GM12878 (cell line): Measurements from ENCODE around the gene TTC23L. TPM values are rescaled to one million over a fixed set of nuclear protein-coding genes. Genes with fewer than 3 reads are reported as not detected.

Source experiments
- ATAC-seq: fragments of 200-7000 bp; cut with Tn5 transposase; 3 replicates; pipeline ENCODE4 v1.9.1; 2020; ENCODE audit warnings: mild to moderate bottlenecking, moderate library complexity
- BruUV-seq: library from RNA; stranded (reverse); fragments of 400-500 nt; replicated peaks from 2 replicates; lab custom pipeline; 2021; lab: Mats Ljungman, UMichigan
- CTCF ChIA-PET: fragments of 300-600 bp; sonication (Branson Sonifier 250); formaldehyde crosslinking; extraction: SDS; loops from one replicate; lab custom pipeline; 2021; ENCODE audit warnings: inconsistent platforms; lab: Yijun Ruan, JAX
- POLR2A ChIA-PET: fragments of 350-600 bp; formaldehyde crosslinking; extraction: SDS; loops from one replicate; lab custom pipeline; 2021; ENCODE audit warnings: inconsistent platforms; lab: Charles Lee
- RAD21 ChIA-PET: fragments of 300-600 bp; sonication (Branson Sonifier 250); formaldehyde crosslinking; loops from one replicate; lab custom pipeline; 2023; ENCODE audit warnings: antibody characterized with exemption; ENCODE audit not compliant: unreplicated experiment; lab: Charles Lee
- SMC1A ChIA-PET: fragments of 300-600 bp; sonication (Branson Sonifier 250); formaldehyde crosslinking; loops from one replicate; lab custom pipeline; 2023; ENCODE audit not compliant: unreplicated experiment, uncharacterized antibody; lab: Charles Lee
- DNase-seq: peaks from one replicate; pipeline ENCODE4 v3.0.0-alpha.2; 2011; ENCODE audit warnings: low read depth, low spot score
- FAIRE-seq: peaks from 3 replicates; lab custom pipeline; 2011; peaks lifted over from hg19 to GRCh38; lab: Jason Lieb, UNC
- H2AFZ ChIP-seq: 2 replicates; pipeline ENCODE4 v1.6.0; 2011; ENCODE audit warnings: low read depth, low read length, control low read depth; ENCODE audit not compliant: control insufficient read depth
- H3K27ac ChIP-seq: 2 replicates; pipeline ENCODE4 v1.5.1; 2011; ENCODE audit warnings: control low read depth; ENCODE audit not compliant: control insufficient read depth, insufficient read depth
- H3K27me3 ChIP-seq, 2 experiments: replicated peaks in 1 of 2; 2 replicates each; pipeline versions ENCODE4 v1.6.0 to v1.6.1; 2011; ENCODE audit warnings: low read length in 1 of 2; ENCODE audit not compliant: control insufficient read depth in 2 of 2, insufficient read depth in 2 of 2
- H3K36me3 ChIP-seq, 2 experiments: 2 replicates each; pipeline ENCODE4 v1.5.1; 2011; ENCODE audit warnings: low read length in 1 of 2; ENCODE audit not compliant: control insufficient read depth in 2 of 2, insufficient read depth in 2 of 2
- H3K4me1 ChIP-seq: 2 replicates; pipeline ENCODE4 v1.6.1; 2011; ENCODE audit warnings: mild to moderate bottlenecking, low read length, moderate library complexity, mixed read lengths; ENCODE audit not compliant: control insufficient read depth, insufficient read depth
- H3K4me2 ChIP-seq: 2 replicates; pipeline ENCODE4 v1.6.0; 2011; ENCODE audit warnings: control low read depth; ENCODE audit not compliant: control insufficient read depth, insufficient read depth
- H3K4me3 ChIP-seq: fragments of 200-600 bp; sonication (generic); 2 replicates; pipeline ENCODE4 v1.5.1; 2016
- H3K79me2 ChIP-seq: 2 replicates; pipeline ENCODE4 v1.6.0; 2011; ENCODE audit warnings: low read length; ENCODE audit not compliant: control insufficient read depth, insufficient read depth
- H3K9ac ChIP-seq: 2 replicates; pipeline ENCODE4 v1.8.0; 2011; ENCODE audit warnings: low read length, control low read depth, mixed read lengths; ENCODE audit not compliant: control insufficient read depth, insufficient read depth
- H3K9me3 ChIP-seq: replicated peaks from 3 replicates; pipeline ENCODE4 v1.5.1; 2011; ENCODE audit warnings: mild to moderate bottlenecking, low read length; ENCODE audit not compliant: control insufficient read depth, insufficient read depth
- H4K20me1 ChIP-seq: 2 replicates; pipeline ENCODE4 v1.6.0; 2011; ENCODE audit not compliant: control insufficient read depth, insufficient read depth
- CBX3 ChIP-seq: fragments of 200-600 bp; sonication (generic); IDR thresholded peaks from 2 replicates; pipeline ENCODE4 v1.6.1; 2016; ENCODE audit warnings: low read depth, borderline replicate concordance
- CREB1 ChIP-seq: IDR thresholded peaks from 2 replicates; pipeline ENCODE4 v1.6.1; 2012; ENCODE audit warnings: low read depth, mild to moderate bottlenecking, inconsistent platforms
- CREM ChIP-seq: IDR thresholded peaks from 2 replicates; pipeline ENCODE4 v1.6.1; 2014; ENCODE audit warnings: antibody characterized with exemption, low read depth
- CUX1 ChIP-seq: IDR thresholded peaks from 2 replicates; pipeline ENCODE4 v1.6.1; 2012; ENCODE audit warnings: improper control_type of control experiment, low read depth, low read length; ENCODE audit not compliant: insufficient replicate concordance
- EP300 ChIP-seq, 2 experiments: fragments of 150-350 bp in 1 of 2; IDR thresholded peaks; 2 replicates each; pipeline ENCODE4 v1.6.1; 2011 to 2012; ENCODE audit warnings: low read depth in 2 of 2, low read length in 2 of 2, borderline replicate concordance in 1 of 2, improper control_type of control experiment in 1 of 2, inconsistent platforms in 1 of 2; ENCODE audit not compliant: control insufficient read depth in 1 of 2
- MAX ChIP-seq: IDR thresholded peaks from 2 replicates; pipeline ENCODE4 v1.6.1; 2012; ENCODE audit warnings: low read depth, low read length, improper control_type of control experiment
- MLLT1 ChIP-seq: fragments of 450-650 bp; IDR thresholded peaks from 2 replicates; pipeline ENCODE4 v1.6.1; 2016; ENCODE audit warnings: mild to moderate bottlenecking
- ZBTB4 ChIP-seq: fragments of 450-650 bp; formaldehyde crosslinking; IDR thresholded peaks from 2 replicates; pipeline ENCODE4 v1.4.0; 2022; ENCODE audit warnings: mild to moderate bottlenecking, moderate library complexity
- ZNF274 ChIP-seq: IDR thresholded peaks from one replicate; pipeline ENCODE4 v1.8.0; 2011; ENCODE audit not compliant: insufficient read length, insufficient read depth
- ZNF384 ChIP-seq: IDR thresholded peaks from 2 replicates; pipeline ENCODE4 v1.6.1; 2012; ENCODE audit warnings: low read depth, mild to moderate bottlenecking, low read length, improper control_type of control experiment, borderline replicate concordance
- ZZZ3 ChIP-seq: IDR thresholded peaks from 2 replicates; pipeline ENCODE4 v1.6.1; 2011; ENCODE audit warnings: low read depth; ENCODE audit not compliant: control insufficient read depth, insufficient read length
- WGBS: methylation state at CpG from one replicate; pipeline ENCODE4 v1.1.6; 2016; ENCODE audit warnings: low lambda C conversion rate; ENCODE audit not compliant: insufficient replicate concordance, insufficient coverage; ENCODE audit errors: missing lambda C conversion rate; 5-methylcytosine and 5-hydroxymethylcytosine counted together
- in situ Hi-C: fragments of 300-500 bp; cut with MboI; formaldehyde crosslinking; loops from 9 replicates; pipeline ENCODE4 v1.14.3; 2018; ENCODE audit warnings: mixed read lengths
- intact Hi-C: fragments of 100-400 bp; cut with micrococcal nuclease; formaldehyde crosslinking; loops from one replicate; pipeline ENCODE4 v1.14.2; 2022; ENCODE audit not compliant: unreplicated experiment
- polyA plus RNA-seq, 11 experiments: library from polyadenylated mRNA; depleted of rRNA in 4 of 11; unstranded in 6 of 11; stranded (reverse) in 5 of 11; fragments of >200 nt; fragmentation: Nextera tagmentation in 4 of 11; fragmentation: Illumina TruSeq in 1 of 11; extraction: Ambion mirVana in 4 of 11; extraction: Trizol in 1 of 11; gene quantifications; 1 replicate in 1 of 11; 2 replicates in 10 of 11; pipeline versions ENCODE4 v1.2.1 to v1.2.3, GENCODE V29; 2011 to 2016; ENCODE audit warnings: inconsistent platforms in 2 of 11, missing spikeins in 2 of 11, low read depth in 1 of 11
- total RNA-seq, 4 experiments: library from RNA; depleted of rRNA in 3 of 4; stranded (reverse); fragments of >200 nt in 3 of 4; fragmentation: Illumina TruSeq in 1 of 4; extraction: Trizol in 1 of 4; gene quantifications; 2 replicates each; pipeline versions ENCODE4 v1.2.1 to v1.2.3, GENCODE V29; 2013 to 2021

TTC23L gene
- total and polyA plus RNA-seq, 10 of the 15 experiments (the other 5 are each of a cell fraction or from before 2014, with no cell fraction given), result 0.09 to 0.34 TPM; not detected in 8

- Histone ChIP-seq H3K79me2 (no peaks in the 10 kb centered on the region), H3K9ac (no peak overlapping the region), H3K9me3 (no peaks in the 10 kb centered on the region), H3K4me1 (no peaks in the 10 kb centered on the region), H2AFZ (no peak overlapping the region), H4K20me1 (no peaks in the 10 kb centered on the region), H3K36me3 (no peaks in the 10 kb centered on the region), H3K27me3 (no peaks in the 10 kb centered on the region; a peak in 1 of 4 replicates), H3K4me2 (no peak overlapping the region), H3K4me3 (no peak overlapping the region), H3K27ac (no peak overlapping the region)
- in situ Hi-C loops (no loop called here), intact Hi-C loops (no loop called here)
- ChIA-PET SMC1A (no interaction called here), RAD21 (no interaction called here), CTCF (interaction anchor here (0.6 kb wide), 1 partner anchor 1011 kb away, joined by 3 read pairs; no protein-coding TSS in a partner anchor), POLR2A (interaction anchor here (0.6 kb wide), 1 partner anchor 984 kb away, joined by 3 read pairs; no protein-coding TSS in a partner anchor)
- 85% methylated on average over 5 of the region's 5 CpGs for WGBS
- DNase-seq (no peak), FAIRE-seq (no peak), ATAC-seq (no peak)
- BruUV-seq, result no TSS peak
- TF ChIP-seq CBX3 (no peak), ZZZ3 (no peak), CUX1 (no peak), ZNF384 (no peak), CREM (no peak), ZBTB4 (no peak), MAX (no peak), EP300 (IDR thresholded peaks at IDR 0.05; ENCODE audit: borderline replicate concordance in 1 of 2, control insufficient read depth in 1 of 2, low read depth in 2 of 2, low read length in 2 of 2) (no peak), ZNF274 (no peak), MLLT1 (no peak), CREB1 (no peak)
Observed at GRCh38 chr5:34791761-34792244, 47.2 kb upstream of the TTC23L start.
